Chondrocyte (in vitro differentiated cells): ENCODE data around the gene PPP6R3. TPM values are rescaled to one million over a fixed set of nuclear protein-coding genes. Genes with fewer than 3 reads are reported as not detected.

Experiments
- DNase-seq: peaks from one replicate; pipeline ENCODE4 v3.0.0; 2021; ENCODE audit warnings: mixed read lengths, low spot score
- H3K27ac Mint-ChIP-seq: one replicate; pipeline ENCODE4 v1.8.0; 2021; ENCODE audit warnings: mild to moderate bottlenecking, moderate library complexity, mixed read lengths; ENCODE audit not compliant: unreplicated experiment
- H3K27me3 Mint-ChIP-seq: 2 replicates; pipeline ENCODE4 v1.8.0; 2021; ENCODE audit warnings: low read depth, mixed read lengths
- H3K36me3 Mint-ChIP-seq: 2 replicates; pipeline ENCODE4 v1.8.0; 2021; ENCODE audit warnings: low read depth, mixed read lengths
- H3K4me1 Mint-ChIP-seq: 2 replicates; pipeline ENCODE4 v1.8.0; 2021; ENCODE audit warnings: low read depth, mild to moderate bottlenecking, mixed read lengths
- H3K4me3 Mint-ChIP-seq: one replicate; pipeline ENCODE4 v1.8.0; 2021; ENCODE audit warnings: mild to moderate bottlenecking, moderate library complexity, mixed read lengths; ENCODE audit not compliant: unreplicated experiment
- H3K9me3 Mint-ChIP-seq: 2 replicates; pipeline ENCODE4 v1.8.0; 2021; ENCODE audit warnings: low read depth, mixed read lengths
- CTCF ChIP-seq: fragments of 200-600 bp; sonication (generic); IDR thresholded peaks from 2 replicates; pipeline ENCODE4 v1.5.0; 2021; ENCODE audit warnings: antibody characterized with exemption, mild to moderate bottlenecking, moderate library complexity
- total RNA-seq: library from RNA; stranded (reverse); gene quantifications from 3 replicates; pipeline ENCODE4 v1.2.1, GENCODE V29; 2021

The PPP6R3 gene
- total RNA-seq, 1 donor from 2014 or later, result 73.4 TPM

GRCh38 chr11:68524681-68525080 is 64.1 kb downstream of the PPP6R3 start:
- no peaks in the 10 kb centered on the region for H3K27me3 Mint-ChIP-seq
- no peak for DNase-seq
- peak overlapping the region; percentile 52 for H3K27ac Mint-ChIP-seq
- no peak overlapping the region for H3K4me3 Mint-ChIP-seq
- H3K4me1 Mint-ChIP-seq, result peaks cover 29% of the 10 kb centered on the region
- H3K9me3 Mint-ChIP-seq, result no peaks in the 10 kb centered on the region
- no peak for TF ChIP-seq CTCF
- peaks cover 40% of the 10 kb centered on the region for H3K36me3 Mint-ChIP-seq

GRCh38 chr11:68525336-68525735 is 64.8 kb downstream of the PPP6R3 start:
- Mint-ChIP-seq H3K27ac (peak overlapping the region; percentile 58), H3K9me3 (no peaks in the 10 kb centered on the region), H3K4me3 (no peak overlapping the region), H3K36me3 (peaks cover 40% of the 10 kb centered on the region), H3K4me1 (peaks cover 29% of the 10 kb centered on the region), H3K27me3 (no peaks in the 10 kb centered on the region)
- no peak for TF ChIP-seq CTCF
- no peak for DNase-seq

GRCh38 chr11:68525930-68526329 is 65.4 kb downstream of the PPP6R3 start:
- Mint-ChIP-seq H3K36me3 (peaks cover 37% of the 10 kb centered on the region), H3K27ac (peak overlapping the region; percentile 58), H3K4me1 (peaks cover 29% of the 10 kb centered on the region), H3K27me3 (no peaks in the 10 kb centered on the region), H3K4me3 (no peak overlapping the region), H3K9me3 (no peaks in the 10 kb centered on the region)
- TF ChIP-seq CTCF, result no peak
- DNase-seq, result no peak

GRCh38 chr11:68527585-68527984 is 67.0 kb downstream of the PPP6R3 start:
- no peak for DNase-seq
- Mint-ChIP-seq H3K27ac (no peak overlapping the region), H3K9me3 (no peaks in the 10 kb centered on the region), H3K4me1 (peaks cover 29% of the 10 kb centered on the region), H3K27me3 (no peaks in the 10 kb centered on the region), H3K36me3 (peaks cover 32% of the 10 kb centered on the region), H3K4me3 (no peak overlapping the region)
- TF ChIP-seq CTCF, result no peak

GRCh38 chr11:68528630-68529029 is 68.1 kb downstream of the PPP6R3 start:
- DNase-seq, result no peak
- Mint-ChIP-seq H3K27me3 (no peaks in the 10 kb centered on the region), H3K4me1 (peaks cover 29% of the 10 kb centered on the region), H3K27ac (peak overlapping the region; percentile 60), H3K36me3 (peaks cover 24% of the 10 kb centered on the region), H3K9me3 (no peaks in the 10 kb centered on the region), H3K4me3 (no peak overlapping the region)
- no peak for TF ChIP-seq CTCF
